A375 (cell line): ENCODE results near the gene PPP2R5D. TPM values are rescaled to one million over a fixed set of nuclear protein-coding genes. Genes with fewer than 3 reads are reported as not detected.

ENCODE experiments used
- total RNA-seq: library from RNA; depleted of rRNA; stranded (reverse); fragments of >200 nt; shearing (Covaris generic); gene quantifications from 2 replicates; pipeline ENCODE4 v1.2.3, GENCODE V29; 2014; rRNA removed

The PPP2R5D gene
- 31.0 and 34.3 TPM in 2 replicates for total RNA-seq

GRCh38 chr6:42984001-42984923, at the start of gene PPP2R5D:
PPP2R5D (plus strand) TSS chr6:42984570; CDS start chr6:42984678, 108 bp downstream.

GRCh38 chr6:42960243-42961019, 23.9 kb upstream of the PPP2R5D start, which contains the start of gene GNMT:
GNMT (plus strand) TSS chr6:42960754; CDS start chr6:42960768, 14 bp downstream.

GRCh38 chr6:42978839-42979522, 5.4 kb upstream of the PPP2R5D start, which contains the start of gene PEX6:
PEX6 (minus strand) TSS chr6:42979181; CDS start chr6:42979150, 31 bp downstream.

GRCh38 chr6:43013843-43014433, 29.6 kb downstream of the PPP2R5D start, which contains the start of the genes KLHDC3 and MEA1:
KLHDC3 (plus strand) TSS chr6:43014249; CDS start chr6:43017193, 2,944 bp downstream.
MEA1 (minus strand) TSS chr6:43013946; CDS start chr6:43013813, 133 bp downstream.

GRCh38 chr6:43021270-43022047, 37.1 kb downstream of the PPP2R5D start, which contains the start of gene RRP36:
RRP36 (plus strand) TSS chr6:43021623; CDS start chr6:43021655, 32 bp downstream.

GRCh38 chr6:43053545-43054205, 69.3 kb downstream of the PPP2R5D start, which contains the start of gene CUL7:
CUL7 (minus strand) TSS chr6:43053851; CDS start chr6:43052788, 1,063 bp downstream.

GRCh38 chr6:43059168-43060033, 75.0 kb downstream of the PPP2R5D start, which contains the start of the genes KLC4 and MRPL2:
KLC4 (plus strand) TSS chr6:43059631; CDS start chr6:43061336, 1,705 bp downstream.
MRPL2 (minus strand) TSS chr6:43059434; CDS start chr6:43059381, 53 bp downstream.

Other genes with a start within 250 kb of the PPP2R5D start
- gene TBCC, start 238.5 kb upstream of the PPP2R5D start, total RNA-seq: 25.5 and 29.7 TPM in 2 replicates
- 3.0 TPM in 2 replicates for gene BICRAL, start 202.5 kb upstream of the PPP2R5D start, total RNA-seq
- gene RPL7L1, start 105.0 kb upstream of the PPP2R5D start, total RNA-seq: 75.3 and 93.5 TPM in 2 replicates
- gene PTCRA, start 68.5 kb upstream of the PPP2R5D start, total RNA-seq: not detected in 2 replicates
- gene CNPY3, start 55.1 kb upstream of the PPP2R5D start, total RNA-seq: 29.9 and 34.0 TPM in 2 replicates
- gene GNMT, start 23.8 kb upstream of the PPP2R5D start, total RNA-seq: 0.57 TPM in 1 of 2 replicates, not detected in the other
- 18.5 and 19.2 TPM in 2 replicates for gene PEX6, start 5.4 kb upstream of the PPP2R5D start, total RNA-seq
- gene MEA1, start 29.4 kb downstream of the PPP2R5D start, total RNA-seq: 91.7 and 103 TPM in 2 replicates
- gene KLHDC3, start 29.7 kb downstream of the PPP2R5D start, total RNA-seq: 63.1 and 65.0 TPM in 2 replicates
- 87.4 and 101 TPM in 2 replicates for gene RRP36, start 37.1 kb downstream of the PPP2R5D start, total RNA-seq
- 22.7 and 24.6 TPM in 2 replicates for gene CUL7, start 69.3 kb downstream of the PPP2R5D start, total RNA-seq
- gene MRPL2, start 74.9 kb downstream of the PPP2R5D start, total RNA-seq: 31.0 and 31.2 TPM in 2 replicates
- gene KLC4, start 75.1 kb downstream of the PPP2R5D start, total RNA-seq: 17.4 and 17.9 TPM in 2 replicates
- 25.7 and 27.3 TPM in 2 replicates for gene PTK7, start 91.7 kb downstream of the PPP2R5D start, total RNA-seq
- 33.7 and 35.8 TPM in 2 replicates for gene SRF, start 186.7 kb downstream of the PPP2R5D start, total RNA-seq
- 32.4 and 34.9 TPM in 2 replicates for gene CUL9, start 197.6 kb downstream of the PPP2R5D start, total RNA-seq
- 133 and 159 TPM in 2 replicates for gene DNPH1, start 244.9 kb downstream of the PPP2R5D start, total RNA-seq